ENCODE measurements around the gene MGAT3. TPM values are rescaled to one million over a fixed set of nuclear protein-coding genes. Genes with fewer than 3 reads are reported as not detected.

Gene MGAT3
- total and polyA plus RNA-seq, 2 donors (not counting 3 experiments of a cell fraction or from before 2014, with no cell fraction given) = not detected

DNA sequence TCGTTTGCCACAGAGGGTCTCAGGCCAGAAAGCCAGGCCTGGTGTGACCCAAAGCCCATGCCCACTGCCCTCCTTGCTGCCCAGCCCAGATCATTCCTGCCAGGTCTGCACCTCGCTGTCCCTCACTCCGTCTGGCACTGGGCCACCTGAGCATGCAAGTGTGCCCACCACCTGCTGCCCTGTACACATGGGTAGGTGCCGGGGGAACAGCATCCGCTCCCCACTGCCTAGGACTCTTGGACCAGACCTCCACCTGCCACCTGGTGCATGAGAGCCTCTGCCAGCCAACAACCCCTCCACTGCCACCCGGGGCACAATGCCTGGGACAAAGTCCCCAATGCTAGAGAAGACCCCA is 12.5 kb downstream of the MGAT3 start:
- Histone ChIP-seq H3K4me2 (ENCODE audit: insufficient read depth, low read length) (no peak overlapping the region), H3K9me1 (replicated peaks; ENCODE audit: control insufficient read depth, extremely low read depth, insufficient read depth, low read length) (no peaks in the 10 kb centered on the region), H2AFZ (ENCODE audit: low read depth, low read length) (no peak overlapping the region), H3K79me2 (ENCODE audit: control insufficient read depth, insufficient read depth, low read length) (no peaks in the 10 kb centered on the region), H3K4me3 (replicated peaks in 1 of 3; ENCODE audit: insufficient read depth in 1 of 3, low read depth in 1 of 3, low read length in 3 of 3) (no peak overlapping the region), H3K9me3 (replicated peaks; ENCODE audit: control insufficient read depth, insufficient read depth, low read length) (no peaks in the 10 kb centered on the region), H3K9ac (replicated peaks; ENCODE audit: extremely low read depth, insufficient read depth, low read length) (no peak overlapping the region), H3K27me3 (ENCODE audit: control insufficient read depth in 2 of 2, insufficient read depth in 2 of 2, low read length in 2 of 2) (no peaks in the 10 kb centered on the region), H4K20me1 (replicated peaks; ENCODE audit: control insufficient read depth, extremely low read depth, insufficient read depth, low read length) (no peaks in the 10 kb centered on the region), H3K4me1 (ENCODE audit: control insufficient read depth, extremely low read depth, insufficient read depth, low read length) (peaks cover 3% of the 10 kb centered on the region), H3K36me3 (ENCODE audit: control insufficient read depth in 2 of 2, extremely low read depth in 1 of 2, insufficient read depth in 2 of 2, low read length in 2 of 2) (no peaks in the 10 kb centered on the region), H3K27ac (ENCODE audit: insufficient read depth, low read depth, low read length) (no peak overlapping the region)
- DNase-seq (ENCODE audit: low read depth, low spot score) (no peak), FAIRE-seq (no peak)
- BruUV-seq (replicated peaks) = no TSS peak
- ChIA-PET CTCF (no interaction called here), POLR2A (no interaction called here)
- dilution Hi-C loops (cut with MboI; ENCODE audit: extremely low pct_ligation_motif_present, low sequenced_read_pairs) (no loop called here), intact Hi-C loops (cut with micrococcal nuclease) (no loop called here)
- TF ChIP-seq POLR2A (IDR thresholded peaks at IDR 0.05; ENCODE audit: low read depth, low read length) (no peak), EZH2 (IDR thresholded peaks at IDR 0.05; ENCODE audit: borderline replicate concordance, low read depth, low read length, severe bottlenecking) (no peak), GATA2 (IDR thresholded peaks at IDR 0.05; ENCODE audit: insufficient read depth, insufficient read length, low read depth, low read length) (no peak), JUN (IDR thresholded peaks at IDR 0.05; ENCODE audit: borderline replicate concordance, insufficient read depth, insufficient read length, low read depth) (no peak), MYC (IDR thresholded peaks at IDR 0.05; ENCODE audit: low read depth, low read length) (no peak), FOS (IDR thresholded peaks at IDR 0.05; ENCODE audit: borderline replicate concordance, insufficient read depth, low read length) (no peak), POLR2AphosphoS5 (IDR thresholded peaks at IDR 0.05; ENCODE audit: insufficient read depth, low read depth, low read length) (no peak)
- TF ChIP-seq, protein P1, sequence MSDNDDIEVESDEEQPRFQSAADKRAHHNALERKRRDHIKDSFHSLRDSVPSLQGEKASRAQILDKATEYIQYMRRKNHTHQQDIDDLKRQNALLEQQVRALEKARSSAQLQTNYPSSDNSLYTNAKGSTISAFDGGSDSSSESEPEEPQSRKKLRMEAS (IDR thresholded peaks at IDR 0.05; ENCODE audit: insufficient read depth, insufficient read length) = no peak
- TF ChIP-seq, protein P2, sequence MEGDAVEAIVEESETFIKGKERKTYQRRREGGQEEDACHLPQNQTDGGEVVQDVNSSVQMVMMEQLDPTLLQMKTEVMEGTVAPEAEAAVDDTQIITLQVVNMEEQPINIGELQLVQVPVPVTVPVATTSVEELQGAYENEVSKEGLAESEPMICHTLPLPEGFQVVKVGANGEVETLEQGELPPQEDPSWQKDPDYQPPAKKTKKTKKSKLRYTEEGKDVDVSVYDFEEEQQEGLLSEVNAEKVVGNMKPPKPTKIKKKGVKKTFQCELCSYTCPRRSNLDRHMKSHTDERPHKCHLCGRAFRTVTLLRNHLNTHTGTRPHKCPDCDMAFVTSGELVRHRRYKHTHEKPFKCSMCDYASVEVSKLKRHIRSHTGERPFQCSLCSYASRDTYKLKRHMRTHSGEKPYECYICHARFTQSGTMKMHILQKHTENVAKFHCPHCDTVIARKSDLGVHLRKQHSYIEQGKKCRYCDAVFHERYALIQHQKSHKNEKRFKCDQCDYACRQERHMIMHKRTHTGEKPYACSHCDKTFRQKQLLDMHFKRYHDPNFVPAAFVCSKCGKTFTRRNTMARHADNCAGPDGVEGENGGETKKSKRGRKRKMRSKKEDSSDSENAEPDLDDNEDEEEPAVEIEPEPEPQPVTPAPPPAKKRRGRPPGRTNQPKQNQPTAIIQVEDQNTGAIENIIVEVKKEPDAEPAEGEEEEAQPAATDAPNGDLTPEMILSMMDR (IDR thresholded peaks at IDR 0.05; ENCODE audit: extremely low read depth in 1 of 2, insufficient read depth in 1 of 2, low read depth in 1 of 2, low read length in 2 of 2) = no peak

Measured in endothelial cell of umbilical vein (primary cell).